Erythroblast (primary cell): ENCODE measurements around the gene PRDM15.

ENCODE experiments used
- GATA1 ChIP-seq: IDR thresholded peaks from 2 replicates; pipeline ENCODE4 v1.6.1; 2011; ENCODE audit warnings: low read depth, mild to moderate bottlenecking, control low read depth, low read length, moderate library complexity
- POLR2A ChIP-seq: IDR thresholded peaks from 2 replicates; pipeline ENCODE4 v1.6.1; 2011; ENCODE audit warnings: mild to moderate bottlenecking, low read length

GRCh38 chr21:41813226-41813625, 65.9 kb downstream of the PRDM15 start:
- TF ChIP-seq POLR2A (no peak), GATA1 (no peak)
